Measurements from ENCODE around the gene VTN. TPM values are rescaled to one million over a fixed set of nuclear protein-coding genes. Genes with fewer than 3 reads are reported as not detected.

The VTN gene
- polyA plus RNA-seq, 1 donor (not counting 4 experiments of a cell fraction or from before 2014, with no cell fraction given) = not detected

GRCh38 chr17:28372945-28373274 is 2.8 kb upstream of the VTN start:
- TF ChIP-seq CTCF (optimal IDR thresholded peaks at IDR 0.05 in 1 of 3, IDR thresholded peaks at IDR 0.05 in 1 of 3, conservative IDR thresholded peaks at IDR 0.05 in 1 of 3; ENCODE audit: extremely low read depth in 1 of 3, insufficient read depth in 2 of 3, low read length in 3 of 3) (no peak), EZH2 (IDR thresholded peaks at IDR 0.05; ENCODE audit: low read length) (no peak)
- H3K9me3 ChIP-seq (ENCODE audit: control insufficient read depth, low read depth, low read length) = no peaks in the 10 kb centered on the region
- DNase-seq (ENCODE audit: low read depth, low spot score) (no peak), FAIRE-seq (no peak)
- no peaks in the 10 kb centered on the region for H3K36me3 ChIP-seq (ENCODE audit: control insufficient read depth in 2 of 2, extremely low read depth in 1 of 2, insufficient read depth in 2 of 2, low read length in 2 of 2)
- H3K9ac ChIP-seq (ENCODE audit: control insufficient read depth, extremely low read depth, insufficient read depth, low read length) = no peak overlapping the region
- H3K27ac ChIP-seq (ENCODE audit: control insufficient read depth, insufficient read depth, low read length) = no peak overlapping the region
- no peaks in the 10 kb centered on the region for H4K20me1 ChIP-seq (ENCODE audit: control insufficient read depth, extremely low read depth, insufficient read depth, low read length)
- H3K79me2 ChIP-seq (ENCODE audit: control insufficient read depth, insufficient read depth, low read length) = no peaks in the 10 kb centered on the region
- dilution Hi-C loops (cut with MboI; ENCODE audit: extremely low pct_ligation_motif_present, low sequenced_read_pairs) = no loop called here
- no peak overlapping the region for H3K4me2 ChIP-seq (ENCODE audit: control insufficient read depth, extremely low read depth, insufficient read depth, low read depth, low read length)
- no peak overlapping the region for H3K4me3 ChIP-seq (ENCODE audit: control insufficient read depth in 2 of 3, extremely low read depth in 1 of 3, insufficient read depth in 2 of 3, low read depth in 1 of 3, low read length in 3 of 3)
- no peak overlapping the region for H2AFZ ChIP-seq (ENCODE audit: control insufficient read depth, low read length)
- no peaks in the 10 kb centered on the region for H3K9me1 ChIP-seq (ENCODE audit: control insufficient read depth, extremely low read depth, insufficient read depth, low read length)
- peaks cover 18% of the 10 kb centered on the region for H3K27me3 ChIP-seq (ENCODE audit: control insufficient read depth, extremely low read depth, insufficient read depth, low read length)
- H3K4me1 ChIP-seq (ENCODE audit: control insufficient read depth, extremely low read depth, insufficient read depth, low read length) = peaks cover 8% of the 10 kb centered on the region

- H3K9me3 ChIP-seq (ENCODE audit: control insufficient read depth, low read depth, low read length) = no peaks in the 10 kb centered on the region
- no peaks in the 10 kb centered on the region for H3K36me3 ChIP-seq (ENCODE audit: control insufficient read depth in 2 of 2, extremely low read depth in 1 of 2, insufficient read depth in 2 of 2, low read length in 2 of 2)
- peak; percentile 42 for TF ChIP-seq EZH2 (IDR thresholded peaks at IDR 0.05; ENCODE audit: low read length)
- TF ChIP-seq CTCF (optimal IDR thresholded peaks at IDR 0.05 in 1 of 3, IDR thresholded peaks at IDR 0.05 in 1 of 3, conservative IDR thresholded peaks at IDR 0.05 in 1 of 3; ENCODE audit: extremely low read depth in 1 of 3, insufficient read depth in 2 of 3, low read length in 3 of 3) = no peak
- H4K20me1 ChIP-seq (ENCODE audit: control insufficient read depth, extremely low read depth, insufficient read depth, low read length) = no peaks in the 10 kb centered on the region
- no peaks in the 10 kb centered on the region for H3K79me2 ChIP-seq (ENCODE audit: control insufficient read depth, insufficient read depth, low read length)
- H3K4me3 ChIP-seq (ENCODE audit: control insufficient read depth in 2 of 3, extremely low read depth in 1 of 3, insufficient read depth in 2 of 3, low read depth in 1 of 3, low read length in 3 of 3) = peak overlapping the region in 2 of 3 experiments; percentile 46 to 55
- H3K4me2 ChIP-seq (ENCODE audit: control insufficient read depth, extremely low read depth, insufficient read depth, low read depth, low read length) = peak overlapping the region; percentile 71
- peak overlapping the region; percentile 43 for H2AFZ ChIP-seq (ENCODE audit: control insufficient read depth, low read length)
- no peaks in the 10 kb centered on the region for H3K9me1 ChIP-seq (ENCODE audit: control insufficient read depth, extremely low read depth, insufficient read depth, low read length)
- H3K27ac ChIP-seq (ENCODE audit: control insufficient read depth, insufficient read depth, low read length) = no peak overlapping the region
- peaks cover 8% of the 10 kb centered on the region for H3K4me1 ChIP-seq (ENCODE audit: control insufficient read depth, extremely low read depth, insufficient read depth, low read length)
- FAIRE-seq (no peak), DNase-seq (ENCODE audit: low read depth, low spot score) (no peak)
- dilution Hi-C loops (cut with MboI; ENCODE audit: extremely low pct_ligation_motif_present, low sequenced_read_pairs) = no loop called here
- H3K27me3 ChIP-seq (ENCODE audit: control insufficient read depth, extremely low read depth, insufficient read depth, low read length) = peaks cover 18% of the 10 kb centered on the region
- no peak overlapping the region for H3K9ac ChIP-seq (ENCODE audit: control insufficient read depth, extremely low read depth, insufficient read depth, low read length)
Observed at GRCh38 chr17:28372203-28372944, 2.3 kb upstream of the VTN start.

Data from keratinocyte (primary cell).